Measurements from ENCODE around the gene PPP2R3A. TPM values are rescaled to one million over a fixed set of nuclear protein-coding genes. Genes with fewer than 3 reads are reported as not detected.

Gene PPP2R3A
- total and polyA plus RNA-seq, 2 donors (not counting 3 experiments of a cell fraction or from before 2014, with no cell fraction given): 3.3 to 14.6 TPM

GRCh38 chr3:136044980-136045745 is 79.6 kb downstream of the PPP2R3A start:
- ChIA-PET POLR2A (no interaction called here), CTCF (interaction anchor here (1.4 to 7.2 kb wide), 3 partner anchors 126 to 1251 kb away, joined by 5 to 280 read pairs (median 106); partner anchors contain the start of gene EPHB1)
- Histone ChIP-seq H3K9me3 (replicated peaks; ENCODE audit: control insufficient read depth, insufficient read depth, low read length) (no peaks in the 10 kb centered on the region), H3K27ac (ENCODE audit: insufficient read depth, low read depth, low read length) (no peak overlapping the region), H3K4me3 (replicated peaks in 1 of 3; ENCODE audit: insufficient read depth in 1 of 3, low read depth in 1 of 3, low read length in 3 of 3) (no peak overlapping the region), H3K27me3 (ENCODE audit: control insufficient read depth in 2 of 2, insufficient read depth in 2 of 2, low read length in 2 of 2) (no peaks in the 10 kb centered on the region), H3K9ac (replicated peaks; ENCODE audit: extremely low read depth, insufficient read depth, low read length) (no peak overlapping the region), H4K20me1 (replicated peaks; ENCODE audit: control insufficient read depth, extremely low read depth, insufficient read depth, low read length) (no peaks in the 10 kb centered on the region), H3K4me1 (ENCODE audit: control insufficient read depth, extremely low read depth, insufficient read depth, low read length) (peaks cover 3% of the 10 kb centered on the region), H2AFZ (ENCODE audit: low read depth, low read length) (no peak overlapping the region), H3K4me2 (ENCODE audit: insufficient read depth, low read length) (no peak overlapping the region), H3K79me2 (ENCODE audit: control insufficient read depth, insufficient read depth, low read length) (no peaks in the 10 kb centered on the region), H3K9me1 (replicated peaks; ENCODE audit: control insufficient read depth, extremely low read depth, insufficient read depth, low read length) (no peaks in the 10 kb centered on the region), H3K36me3 (ENCODE audit: control insufficient read depth in 2 of 2, extremely low read depth in 1 of 2, insufficient read depth in 2 of 2, low read length in 2 of 2) (peaks cover 0 to 9% of the 10 kb centered on the region in 2 experiments)
- intact Hi-C loops (cut with micrococcal nuclease) (no loop called here), dilution Hi-C loops (cut with MboI; ENCODE audit: extremely low pct_ligation_motif_present, low sequenced_read_pairs) (no loop called here)
- no peak for DNase-seq (ENCODE audit: low read depth, low spot score)
- no peak for TF ChIP-seq POLR2AphosphoS5 (IDR thresholded peaks at IDR 0.05; ENCODE audit: insufficient read depth, low read depth, low read length)
- no peak for TF ChIP-seq CTCF (IDR thresholded peaks at IDR 0.05; ENCODE audit: extremely low read depth in 1 of 2, insufficient read depth in 1 of 2, low read depth in 1 of 2, low read length in 2 of 2)
- TF ChIP-seq MYC (IDR thresholded peaks at IDR 0.05; ENCODE audit: low read depth, low read length): no peak
- TF ChIP-seq EZH2 (IDR thresholded peaks at IDR 0.05; ENCODE audit: borderline replicate concordance, low read depth, low read length, severe bottlenecking): no peak
- BruUV-seq (replicated peaks): no TSS peak
- no peak for FAIRE-seq

- no peak overlapping the region for H3K4me2 ChIP-seq (ENCODE audit: insufficient read depth, low read length)
- no peaks in the 10 kb centered on the region for H4K20me1 ChIP-seq (replicated peaks; ENCODE audit: control insufficient read depth, extremely low read depth, insufficient read depth, low read length)
- intact Hi-C loops (cut with micrococcal nuclease): no loop called here
- no peaks in the 10 kb centered on the region for H3K27me3 ChIP-seq (ENCODE audit: control insufficient read depth in 2 of 2, insufficient read depth in 2 of 2, low read length in 2 of 2)
- no TSS peak for BruUV-seq (replicated peaks)
- no peak overlapping the region for H3K9ac ChIP-seq (replicated peaks; ENCODE audit: extremely low read depth, insufficient read depth, low read length)
- POLR2A ChIA-PET: no interaction called here
- H3K9me1 ChIP-seq (replicated peaks; ENCODE audit: control insufficient read depth, extremely low read depth, insufficient read depth, low read length): no peaks in the 10 kb centered on the region
- peaks cover 3% of the 10 kb centered on the region for H3K4me1 ChIP-seq (ENCODE audit: control insufficient read depth, extremely low read depth, insufficient read depth, low read length)
- no peak overlapping the region for H3K27ac ChIP-seq (ENCODE audit: insufficient read depth, low read depth, low read length)
- TF ChIP-seq EZH2 (IDR thresholded peaks at IDR 0.05; ENCODE audit: borderline replicate concordance, low read depth, low read length, severe bottlenecking) (no peak), GATA2 (IDR thresholded peaks at IDR 0.05; ENCODE audit: insufficient read depth, insufficient read length, low read depth, low read length) (no peak), JUN (IDR thresholded peaks at IDR 0.05; ENCODE audit: borderline replicate concordance, insufficient read depth, insufficient read length, low read depth) (no peak), MYC (IDR thresholded peaks at IDR 0.05; ENCODE audit: low read depth, low read length) (no peak), MAX (IDR thresholded peaks at IDR 0.05; ENCODE audit: insufficient read depth, insufficient read length) (no peak), POLR2AphosphoS5 (IDR thresholded peaks at IDR 0.05; ENCODE audit: insufficient read depth, low read depth, low read length) (no peak), CTCF (IDR thresholded peaks at IDR 0.05; ENCODE audit: extremely low read depth in 1 of 2, insufficient read depth in 1 of 2, low read depth in 1 of 2, low read length in 2 of 2) (no peak), POLR2A (IDR thresholded peaks at IDR 0.05; ENCODE audit: low read depth, low read length) (no peak), FOS (IDR thresholded peaks at IDR 0.05; ENCODE audit: borderline replicate concordance, insufficient read depth, low read length) (no peak)
- FAIRE-seq: no peak
- H2AFZ ChIP-seq (ENCODE audit: low read depth, low read length): no peak overlapping the region
- dilution Hi-C loops (cut with MboI; ENCODE audit: extremely low pct_ligation_motif_present, low sequenced_read_pairs): no loop called here
- peaks cover 0 to 9% of the 10 kb centered on the region in 2 experiments for H3K36me3 ChIP-seq (ENCODE audit: control insufficient read depth in 2 of 2, extremely low read depth in 1 of 2, insufficient read depth in 2 of 2, low read length in 2 of 2)
- CTCF ChIA-PET: no interaction called here
- H3K9me3 ChIP-seq (replicated peaks; ENCODE audit: control insufficient read depth, insufficient read depth, low read length): no peaks in the 10 kb centered on the region
- no peak overlapping the region for H3K4me3 ChIP-seq (replicated peaks in 1 of 3; ENCODE audit: insufficient read depth in 1 of 3, low read depth in 1 of 3, low read length in 3 of 3)
- no peaks in the 10 kb centered on the region for H3K79me2 ChIP-seq (ENCODE audit: control insufficient read depth, insufficient read depth, low read length)
- no peak for DNase-seq (ENCODE audit: low read depth, low spot score)
Measured at GRCh38 chr3:136048068-136048467, 82.5 kb downstream of the PPP2R3A start.

Data from endothelial cell of umbilical vein (primary cell).